Endothelial cell of umbilical vein (primary cell): Measurements from ENCODE around the gene RAC2. TPM values are rescaled to one million over a fixed set of nuclear protein-coding genes. Genes with fewer than 3 reads are reported as not detected.

ENCODE experiments used
- BruUV-seq: library from RNA; stranded (reverse); fragments of 400-500 nt; replicated peaks from 2 replicates; lab custom pipeline; 2021; lab: Mats Ljungman, UMichigan
- CTCF ChIA-PET: fragments of 300-600, 350-600 bp; sonication (Branson Sonifier 250); formaldehyde crosslinking; loops from one replicate; lab custom pipeline; 2021; ENCODE audit warnings: antibody characterized with exemption, inconsistent platforms; lab: Charles Lee
- POLR2A ChIA-PET: fragments of 300-600, 350-600 bp; sonication (Branson Sonifier 250); formaldehyde crosslinking; loops from one replicate; lab custom pipeline; 2021; ENCODE audit warnings: antibody characterized with exemption, inconsistent platforms; lab: Charles Lee
- DNase-seq: peaks from one replicate; pipeline ENCODE4 v3.0.0-alpha.2; 2011; ENCODE audit warnings: low read depth, low spot score
- FAIRE-seq: peaks from 2 replicates; lab custom pipeline; 2011; peaks lifted over from hg19 to GRCh38; lab: Jason Lieb, UNC
- H2AFZ ChIP-seq: 2 replicates; pipeline ENCODE4 v1.6.0; 2012; ENCODE audit warnings: low read depth, low read length, control low read depth, inconsistent platforms
- H3K27ac ChIP-seq: 2 replicates; pipeline ENCODE4 v1.5.1; 2011; ENCODE audit warnings: low read depth, mild to moderate bottlenecking, control low read depth, low read length, moderate library complexity; ENCODE audit not compliant: insufficient read depth
- H3K27me3 ChIP-seq, 2 experiments: 2 replicates each; pipeline versions ENCODE4 v1.6.0 to v1.6.1; 2011; ENCODE audit warnings: low read length in 2 of 2, mixed read lengths in 1 of 2; ENCODE audit not compliant: control insufficient read depth in 2 of 2, insufficient read depth in 2 of 2
- H3K36me3 ChIP-seq, 2 experiments: 2 replicates in 1 of 2; 3 replicates in 1 of 2; pipeline ENCODE4 v1.5.1; 2011; ENCODE audit warnings: low read length in 2 of 2, mild to moderate bottlenecking in 1 of 2, moderate library complexity in 1 of 2; ENCODE audit not compliant: control insufficient read depth in 2 of 2, insufficient read depth in 2 of 2; ENCODE audit errors: extremely low read depth in 1 of 2
- H3K4me1 ChIP-seq: 3 replicates; pipeline ENCODE4 v1.5.1; 2011; ENCODE audit warnings: mild to moderate bottlenecking, low read length; ENCODE audit not compliant: control insufficient read depth, insufficient read depth; ENCODE audit errors: extremely low read depth
- H3K4me2 ChIP-seq: 2 replicates; pipeline ENCODE4 v1.6.1; 2011; ENCODE audit warnings: low read length, control low read depth, mixed read lengths; ENCODE audit not compliant: insufficient read depth
- H3K4me3 ChIP-seq, 3 experiments: fragments of 200-600 bp in 1 of 3; sonication (generic), shearing (Covaris generic) in 1 of 3; replicated peaks in 1 of 3; 2 replicates each; pipeline ENCODE4 v1.5.1; 2011 to 2016; ENCODE audit warnings: control low read depth in 3 of 3, low read length in 3 of 3, mild to moderate bottlenecking in 2 of 3, inconsistent platforms in 1 of 3, low read depth in 1 of 3, moderate library complexity in 1 of 3; ENCODE audit not compliant: insufficient read depth in 1 of 3
- H3K79me2 ChIP-seq: 2 replicates; pipeline ENCODE4 v1.6.0; 2012; ENCODE audit warnings: low read length, inconsistent platforms; ENCODE audit not compliant: control insufficient read depth, insufficient read depth
- H3K9ac ChIP-seq: replicated peaks from 2 replicates; pipeline ENCODE3; 2011; ENCODE audit warnings: low read length, control low read depth; ENCODE audit not compliant: insufficient read depth; ENCODE audit errors: extremely low read depth
- H3K9me1 ChIP-seq: replicated peaks from 3 replicates; pipeline ENCODE4 v1.6.0; 2011; ENCODE audit warnings: mild to moderate bottlenecking, low read length; ENCODE audit not compliant: control insufficient read depth, insufficient read depth; ENCODE audit errors: extremely low read depth
- H3K9me3 ChIP-seq: replicated peaks from 2 replicates; pipeline ENCODE4 v1.5.1; 2012; ENCODE audit warnings: low read length, inconsistent platforms; ENCODE audit not compliant: control insufficient read depth, insufficient read depth
- H4K20me1 ChIP-seq: replicated peaks from 2 replicates; pipeline ENCODE3; 2011; ENCODE audit warnings: mild to moderate bottlenecking, low read length; ENCODE audit not compliant: control insufficient read depth, insufficient read depth; ENCODE audit errors: extremely low read depth
- CTCF ChIP-seq, 2 donors: IDR thresholded peaks; 1 replicate in 1 of 2; 2 replicates in 1 of 2; pipeline ENCODE4 v1.5.1; 2011; ENCODE audit warnings: low read length in 2 of 2, mild to moderate bottlenecking in 2 of 2, moderate library complexity in 2 of 2, control low read depth in 1 of 2, inconsistent platforms in 1 of 2, low read depth in 1 of 2; ENCODE audit not compliant: insufficient read depth in 1 of 2; ENCODE audit errors: extremely low read depth in 1 of 2
- FOS ChIP-seq: IDR thresholded peaks from 2 replicates; pipeline ENCODE4 v1.6.1; 2011; ENCODE audit warnings: mild to moderate bottlenecking, low read length, moderate library complexity, borderline replicate concordance; ENCODE audit not compliant: insufficient read depth
- GATA2 ChIP-seq: IDR thresholded peaks from 2 replicates; pipeline ENCODE4 v1.7.0; 2011; ENCODE audit warnings: low read depth, mild to moderate bottlenecking, moderate library complexity, mixed read lengths, low read length; ENCODE audit not compliant: insufficient read length, insufficient read depth
- JUN ChIP-seq: IDR thresholded peaks from 2 replicates; pipeline ENCODE4 v1.6.1; 2011; ENCODE audit warnings: borderline replicate concordance, low read depth; ENCODE audit not compliant: insufficient read length, insufficient read depth
- dilution Hi-C: fragments of 300-500 bp; cut with MboI; formaldehyde crosslinking; loops from one replicate; pipeline ENCODE4 v1.15.0; 2019; ENCODE audit warnings: low sequenced_read_pairs; ENCODE audit not compliant: extremely low pct_ligation_motif_present
- intact Hi-C: fragments of 100-400 bp; cut with micrococcal nuclease; formaldehyde crosslinking; loops from one replicate; pipeline ENCODE4 v1.10.0; 2022
- polyA plus RNA-seq, 4 experiments: library from polyadenylated mRNA; depleted of rRNA in 3 of 4; stranded (reverse) in 3 of 4; unstranded in 1 of 4; fragments of >200 nt; gene quantifications; 2 replicates each; pipeline versions ENCODE4 v1.2.1 to v1.2.3, GENCODE V29; 2011 to 2012; ENCODE audit warnings: missing spikeins in 1 of 4
- total RNA-seq: library from RNA; stranded (reverse); gene quantifications from 2 replicates; pipeline ENCODE4 v1.2.3, GENCODE V29; 2021

The RAC2 gene
- total and polyA plus RNA-seq, 2 donors (not counting 3 experiments of a cell fraction or from before 2014, with no cell fraction given), result 122 to 181 TPM

- dilution Hi-C loops, result no loop called here
- TF ChIP-seq GATA2 (no peak), CTCF (IDR thresholded peaks at IDR 0.05; ENCODE audit: extremely low read depth in 1 of 2, insufficient read depth in 1 of 2, low read depth in 1 of 2, low read length in 2 of 2) (no peak), JUN (no peak), FOS (no peak)
- CTCF ChIA-PET, result interaction anchor here (0.8 kb wide), 1 partner anchor 10 kb away, joined by 4 read pairs; no protein-coding TSS in a partner anchor
These were observed 34.8 kb downstream of the RAC2 start for GRCh38 chr22:37209140-37209845.

More at GRCh38 chr22:37209140-37209845, 34.8 kb downstream of the RAC2 start:
- H3K9me1 ChIP-seq, result no peaks in the 10 kb centered on the region
- H3K4me2 ChIP-seq, result no peak overlapping the region
- H3K9ac ChIP-seq, result no peak overlapping the region
- no peaks in the 10 kb centered on the region for H3K4me1 ChIP-seq
- H3K4me3 ChIP-seq, result no peak overlapping the region
- no peak overlapping the region for H2AFZ ChIP-seq
- no peaks in the 10 kb centered on the region for H4K20me1 ChIP-seq
- intact Hi-C loops, result no loop called here
- H3K79me2 ChIP-seq, result no peaks in the 10 kb centered on the region
- no TSS peak for BruUV-seq
- POLR2A ChIA-PET, result no interaction called here
- H3K36me3 ChIP-seq, result no peaks in the 10 kb centered on the region
- no peaks in the 10 kb centered on the region for H3K9me3 ChIP-seq
- peaks cover 0 to 3% of the 10 kb centered on the region in 2 experiments for H3K27me3 ChIP-seq
- no peak for DNase-seq
- no peak overlapping the region for H3K27ac ChIP-seq
- FAIRE-seq, result no peak
